ENCODE measurements around the gene CELF4.

Gene CELF4

GRCh38 chr18:37335409-37335736 is 230.2 kb downstream of the CELF4 start:
- DNase-seq, result no peak

DNA sequence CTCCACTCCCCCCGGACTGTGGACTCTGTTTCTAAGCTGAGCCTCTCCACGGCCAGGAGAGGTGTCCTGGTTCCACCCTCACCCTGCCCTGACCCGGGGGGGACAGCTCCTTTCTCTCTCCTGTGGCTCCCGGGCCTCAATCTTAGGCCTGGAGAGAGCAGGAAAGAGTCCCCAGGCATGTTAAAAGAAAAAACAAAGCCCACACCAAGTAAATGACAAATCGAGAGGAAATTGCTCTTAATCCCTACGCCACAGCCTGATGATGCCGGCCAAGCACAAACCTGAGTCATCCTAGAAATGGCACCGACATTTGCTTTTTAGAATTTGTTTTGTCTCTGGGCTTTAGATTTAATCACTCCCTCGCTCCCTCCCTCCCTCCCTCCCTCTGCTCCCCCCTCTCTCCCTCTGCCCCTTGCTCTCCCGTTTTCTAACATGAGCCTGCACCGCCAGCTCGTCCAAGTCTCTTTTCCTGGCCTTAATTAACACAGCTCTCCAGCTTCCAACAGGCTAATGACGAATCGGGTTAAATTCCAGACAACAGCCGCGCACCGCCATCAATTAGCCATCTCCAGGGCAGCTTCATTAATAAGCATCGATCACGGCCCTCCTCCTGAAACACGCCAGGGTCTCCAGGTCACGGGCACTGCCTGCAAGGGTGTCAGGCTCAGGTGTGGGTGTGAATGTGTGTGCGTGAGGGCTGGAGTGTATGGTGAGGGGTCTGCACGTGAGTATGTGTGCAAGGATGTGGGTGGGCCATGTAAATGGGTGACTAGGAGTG is 230.8 kb downstream of the CELF4 start:
- no peak for DNase-seq

- no peak for DNase-seq
Measured at GRCh38 chr18:37332628-37333420, 232.8 kb downstream of the CELF4 start.

- DNase-seq, result no peak
Measured at GRCh38 chr18:37332219-37332618, 233.4 kb downstream of the CELF4 start.

DNA sequence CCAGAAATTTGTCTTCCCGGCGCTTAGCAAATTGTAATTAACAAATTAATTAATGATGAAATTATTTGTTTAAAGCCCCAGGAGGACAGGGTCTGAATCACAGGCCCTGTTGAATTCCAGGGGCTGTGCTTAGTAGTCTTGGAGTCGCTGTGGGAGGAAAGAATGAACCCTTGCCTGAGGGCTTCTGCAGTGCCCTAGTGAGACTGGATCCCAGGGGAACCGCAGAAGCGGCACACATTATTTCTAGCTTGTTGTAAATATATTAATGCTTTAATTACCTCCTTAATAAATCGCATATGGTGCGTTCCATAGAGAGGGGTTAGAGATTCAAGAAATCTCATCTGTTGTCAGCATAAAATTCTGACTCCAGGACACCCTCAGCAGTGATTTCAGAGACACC is 235.4 kb downstream of the CELF4 start:
- no peak for DNase-seq

DNA sequence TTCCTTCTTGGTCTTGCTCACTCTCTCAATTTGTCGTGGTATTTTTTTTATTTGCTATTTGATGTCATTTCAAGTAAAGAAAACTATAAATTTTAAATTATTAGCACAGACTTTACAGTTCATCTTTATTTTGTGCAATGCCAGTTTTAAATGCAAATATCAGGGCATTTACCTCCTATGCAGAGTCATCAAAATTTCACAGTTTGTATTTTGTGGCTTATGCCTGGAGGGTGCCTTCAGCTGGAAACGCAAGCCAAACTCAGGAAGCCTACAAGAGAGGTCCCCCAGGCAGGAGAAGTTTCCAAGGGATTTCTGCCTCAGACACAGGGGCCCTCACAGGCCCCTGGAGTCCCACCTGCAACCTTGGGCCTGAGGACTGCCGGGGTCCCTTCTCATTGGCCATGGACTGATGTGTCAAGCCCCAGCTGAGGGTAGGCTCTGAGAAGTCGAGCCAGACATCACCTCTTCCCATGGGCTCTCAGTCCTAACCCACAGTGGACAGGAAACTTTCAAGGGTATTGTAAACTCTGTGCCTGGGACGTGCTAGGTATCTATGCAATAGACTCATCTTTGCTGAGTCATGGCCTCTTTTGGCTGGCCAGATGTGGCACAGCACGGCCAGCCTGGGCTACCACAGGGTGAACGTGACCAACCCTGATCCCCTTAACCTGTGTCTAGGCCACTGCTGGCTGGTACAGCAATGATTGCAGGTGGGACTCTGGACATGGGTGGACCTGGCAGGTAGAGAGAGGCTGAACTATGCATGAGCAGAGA is 236.5 kb downstream of the CELF4 start:
- no peak for DNase-seq

DNA sequence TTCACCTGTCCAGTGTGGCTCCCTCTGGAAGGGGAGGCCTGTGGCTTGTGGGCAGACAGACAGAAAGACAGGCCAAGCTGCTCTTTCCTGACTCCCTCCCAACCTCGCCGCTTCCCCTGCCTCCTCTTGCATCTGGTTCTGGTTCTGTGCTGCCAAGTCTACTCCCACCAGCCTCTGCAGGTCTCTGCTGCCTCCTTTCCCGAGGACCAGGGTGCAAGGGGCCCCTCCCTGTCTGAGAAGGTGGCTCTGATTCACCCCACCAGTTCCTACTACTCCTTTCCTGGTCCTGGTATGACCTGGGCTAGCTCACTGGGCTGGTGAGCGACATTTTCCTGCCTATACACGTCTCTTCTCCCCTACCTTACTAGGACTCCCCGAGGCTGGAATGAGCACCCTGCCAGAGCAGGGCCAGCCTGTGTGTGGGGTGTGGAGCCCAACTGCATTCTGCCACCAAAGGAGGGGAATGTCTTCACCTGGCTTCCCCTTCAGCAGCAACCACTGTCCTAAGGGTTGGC is 238.5 kb downstream of the CELF4 start:
- DNase-seq, result no peak

DNA sequence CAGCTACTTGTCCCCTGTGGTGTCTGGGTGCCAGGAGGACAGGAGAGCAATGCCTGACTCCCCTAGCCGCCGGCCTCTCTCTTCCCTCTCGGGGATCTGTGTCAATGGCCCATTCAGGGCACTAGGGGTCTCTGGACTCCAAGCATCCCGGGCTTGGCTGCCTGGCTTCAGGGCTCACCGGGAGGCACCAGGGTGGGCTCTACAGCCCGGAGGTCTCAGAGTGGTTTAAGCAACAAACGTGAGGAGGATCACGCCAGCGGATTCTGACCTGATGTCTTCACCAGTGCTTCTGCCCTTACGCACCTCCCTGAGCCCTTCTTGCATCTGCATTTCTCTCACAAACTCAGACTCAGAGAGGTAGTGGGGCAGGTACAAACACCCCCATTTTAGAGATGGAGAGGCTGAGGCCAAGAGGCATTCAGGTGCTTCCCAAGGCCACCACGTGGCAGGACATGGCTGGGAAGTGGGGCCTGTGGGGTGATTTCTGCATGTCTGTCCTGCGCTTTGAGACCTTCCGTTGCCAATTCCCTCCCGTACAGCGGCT is 243.0 kb downstream of the CELF4 start:
- no peak for DNase-seq

DNA sequence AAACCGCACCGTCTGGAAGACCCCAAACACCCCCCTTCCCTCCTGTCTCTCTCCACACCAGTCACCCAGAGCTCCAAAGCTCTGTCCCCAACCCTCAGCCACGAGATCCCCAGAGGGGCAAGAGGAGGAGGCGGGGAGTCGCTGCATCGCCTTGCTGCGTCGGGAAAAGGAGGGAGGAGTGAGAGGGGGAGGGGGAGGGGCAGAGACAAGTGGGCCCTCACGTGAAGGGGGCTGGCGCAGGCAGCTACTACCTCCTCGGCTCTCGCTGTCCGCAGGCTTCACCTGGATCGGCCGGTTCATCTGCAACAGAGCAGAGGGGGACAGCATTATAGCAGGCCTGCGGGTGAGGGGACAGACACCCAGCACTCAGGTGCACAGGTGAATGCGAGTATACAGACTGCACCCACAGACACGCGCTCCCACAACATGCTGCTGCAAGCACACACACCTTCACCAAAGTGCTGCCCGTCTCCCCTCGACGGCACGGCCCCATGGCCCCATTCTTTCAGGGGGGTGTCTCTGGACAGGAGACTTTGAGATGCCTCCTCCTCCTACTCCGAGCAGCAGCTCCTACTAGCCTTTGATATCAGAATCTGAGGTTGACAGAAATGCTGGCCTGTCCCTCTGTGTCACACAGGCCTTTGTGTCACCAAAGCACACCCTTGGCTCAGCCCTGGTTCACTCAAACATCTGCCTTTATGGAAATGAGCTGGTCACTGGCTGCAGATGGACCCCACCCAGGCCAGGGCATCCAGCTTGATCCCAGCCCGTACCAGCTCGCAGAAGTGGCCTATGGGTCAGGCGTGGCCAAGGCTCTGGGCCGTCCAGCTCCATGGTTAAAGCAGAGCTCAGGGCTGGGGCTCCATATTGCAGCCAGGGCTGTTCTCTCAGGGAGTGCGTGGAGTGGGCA is 243.8 kb downstream of the CELF4 start:
- no peak for DNase-seq

DNA sequence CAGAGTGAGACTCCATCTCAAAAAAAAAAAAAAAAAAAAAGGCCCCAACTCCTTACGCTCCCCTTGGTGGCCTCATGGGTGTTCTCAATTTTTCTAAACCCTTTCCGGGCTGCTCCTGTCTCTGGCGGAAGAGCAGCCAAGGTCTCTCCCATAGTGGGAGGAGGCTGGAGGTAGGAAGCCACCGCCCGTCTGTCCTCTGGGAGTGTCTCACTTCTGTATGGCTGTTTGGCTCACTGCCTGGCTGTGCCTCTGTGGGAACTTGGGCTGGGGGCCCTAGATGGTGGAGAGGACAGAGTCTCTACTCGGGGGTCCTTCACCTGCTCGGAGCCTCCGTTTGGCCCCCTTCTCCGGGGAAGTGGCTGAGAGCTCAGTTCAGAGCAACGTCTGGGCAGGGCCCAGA is 245.3 kb downstream of the CELF4 start:
- DNase-seq, result no peak

GRCh38 chr18:37318360-37319355 is 246.9 kb downstream of the CELF4 start:
- no peak for DNase-seq

GRCh38 chr18:37317486-37317885 is 248.1 kb downstream of the CELF4 start:
- DNase-seq, result no peak

DNA sequence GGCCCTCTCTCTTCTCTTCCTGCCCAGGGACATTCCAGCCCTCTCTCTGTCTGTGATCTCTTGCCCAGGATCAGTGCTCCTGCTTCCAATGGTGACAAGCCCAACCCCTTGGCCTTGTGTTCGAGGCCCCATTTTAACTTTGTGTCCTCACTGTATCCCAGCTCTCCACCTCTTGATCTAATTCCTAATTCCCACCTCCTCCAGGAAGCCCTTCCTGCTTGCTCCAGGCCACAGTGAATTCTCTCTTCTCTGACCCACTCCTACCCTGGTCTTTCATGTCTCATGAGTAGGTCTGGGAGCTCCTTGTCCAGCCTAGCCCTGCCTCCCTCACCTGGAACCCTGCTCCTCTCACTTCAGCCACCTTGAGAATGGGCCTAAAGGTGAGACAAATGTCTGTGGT is 249.1 kb downstream of the CELF4 start:
- DNase-seq, result no peak

GRCh38 chr18:37315935-37316334 is 249.7 kb downstream of the CELF4 start:
- DNase-seq, result no peak

GRCh38 chr18:37314534-37314933 is 251.1 kb downstream of the CELF4 start:
- DNase-seq, result no peak

GRCh38 chr18:37313624-37314023 is 252.0 kb downstream of the CELF4 start:
- no peak for DNase-seq

GRCh38 chr18:37309861-37310260 is 255.7 kb downstream of the CELF4 start:
- DNase-seq, result no peak

DNA sequence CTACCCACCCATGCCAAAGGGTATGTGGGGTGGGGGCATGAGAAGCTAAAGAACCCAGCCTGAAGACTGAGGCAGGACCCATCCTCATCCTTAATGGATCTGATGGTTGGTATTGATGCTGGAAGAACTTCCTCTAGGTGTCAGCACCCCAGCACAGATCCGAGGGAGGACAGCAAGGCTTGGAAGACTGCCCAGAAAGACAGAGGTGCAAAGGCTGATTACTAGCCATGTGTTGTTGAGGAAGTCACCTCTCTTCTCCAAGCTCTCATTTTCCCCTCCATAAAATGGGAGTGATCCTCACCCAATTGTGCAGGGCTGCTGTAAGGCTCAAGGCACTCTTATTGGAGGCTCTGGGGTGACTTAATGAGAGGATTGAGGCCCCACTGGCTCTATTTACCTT is 256.5 kb downstream of the CELF4 start:
- DNase-seq, result no peak

- no peak for DNase-seq
Measured at GRCh38 chr18:37307181-37307580, 258.4 kb downstream of the CELF4 start.

DNA sequence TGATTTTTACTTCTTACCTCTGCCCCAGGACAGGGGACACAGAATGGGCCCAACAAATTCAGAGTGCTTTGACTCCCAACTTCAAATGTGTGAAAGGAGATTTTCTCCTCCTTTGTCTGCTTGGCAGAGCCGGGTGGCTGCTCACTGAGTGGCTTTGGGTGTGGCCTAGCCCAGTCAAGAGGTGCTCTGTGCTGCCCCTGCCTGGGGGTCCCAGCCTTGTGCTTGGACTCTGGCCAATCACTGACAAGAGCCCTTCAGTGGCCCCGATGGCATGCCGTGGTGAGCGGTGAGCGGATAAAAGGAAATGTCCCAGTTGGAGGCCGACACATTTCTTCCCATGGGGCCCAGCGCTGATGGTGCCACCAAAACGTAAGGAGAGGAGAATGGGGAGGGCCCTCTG is 259.2 kb downstream of the CELF4 start:
- no peak for DNase-seq

DNA sequence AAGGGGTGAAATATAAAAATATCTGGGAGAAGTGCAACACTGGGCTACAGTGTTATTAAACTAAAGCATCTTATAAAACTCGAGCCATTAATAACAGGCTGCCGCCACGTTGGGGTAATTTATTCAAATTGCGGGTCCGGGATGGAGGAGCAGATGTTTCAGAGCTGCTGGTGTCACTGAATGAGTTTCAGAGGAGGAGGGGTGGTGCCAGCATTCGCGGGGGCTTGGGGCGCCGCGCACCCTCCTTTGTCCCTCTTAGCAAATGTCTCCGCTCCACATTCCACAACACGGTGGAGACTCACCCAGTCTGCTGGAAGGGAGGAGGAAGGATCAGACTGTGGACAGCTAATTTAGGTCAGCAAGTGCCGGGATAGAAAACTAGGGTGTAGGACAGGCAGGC is 260.5 kb downstream of the CELF4 start:
- DNase-seq, result no peak
